ENCODE results near the gene CBX4.
"Not testable (repeated sequence)": the region's sequence is repeated elsewhere in the genome, so short reads cannot be mapped to it uniquely, and the experiment has no call there.

Gene CBX4

DNA sequence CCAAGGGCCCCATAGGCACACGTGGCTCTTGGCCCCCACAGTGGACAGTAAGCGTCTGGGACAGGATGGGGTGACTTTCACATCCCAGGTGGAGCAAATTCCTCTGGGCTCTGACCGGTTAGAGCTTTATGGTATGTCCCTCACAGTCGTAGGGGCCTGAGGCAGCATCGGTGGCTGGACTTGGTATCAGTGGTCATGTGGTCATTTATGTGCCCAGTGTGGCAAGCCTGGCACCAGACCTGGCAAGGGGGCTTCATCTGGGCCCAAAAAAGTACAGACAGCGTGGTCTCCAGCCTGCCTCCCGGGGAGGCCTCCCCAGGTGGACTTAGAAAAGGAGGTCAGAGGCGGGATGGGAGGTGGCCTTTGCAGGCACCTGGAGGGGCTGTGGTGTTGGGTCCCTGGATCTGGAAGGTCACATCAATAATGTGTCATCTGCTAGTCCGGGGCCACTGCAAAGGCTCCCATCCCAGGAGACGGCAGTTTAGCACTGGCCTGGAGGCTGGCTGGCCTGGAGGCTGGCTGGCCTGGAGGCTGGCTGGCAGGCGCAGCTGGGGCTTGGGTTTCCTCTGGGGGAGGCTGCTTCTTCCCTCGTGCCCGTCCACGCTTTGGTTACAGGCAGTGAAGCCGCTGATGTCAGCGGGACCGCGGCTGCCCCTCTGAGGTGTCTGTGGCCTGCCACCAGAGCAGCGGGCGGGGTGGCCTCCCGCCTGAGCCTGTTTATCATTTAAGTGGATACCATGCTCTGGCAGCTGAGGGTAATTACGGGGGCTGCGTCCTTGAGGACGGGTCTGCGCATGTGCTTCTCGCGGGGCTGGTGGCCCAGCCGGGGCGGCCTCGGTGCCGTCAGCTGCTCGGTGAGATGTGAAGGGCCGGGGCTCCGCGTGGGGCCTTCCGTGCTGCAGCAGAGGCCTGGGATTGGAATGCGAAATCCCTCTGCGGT lies 20.7 kb upstream of the CBX4 start:
- no peak for DNase-seq (ENCODE audit: low spot score)

DNA sequence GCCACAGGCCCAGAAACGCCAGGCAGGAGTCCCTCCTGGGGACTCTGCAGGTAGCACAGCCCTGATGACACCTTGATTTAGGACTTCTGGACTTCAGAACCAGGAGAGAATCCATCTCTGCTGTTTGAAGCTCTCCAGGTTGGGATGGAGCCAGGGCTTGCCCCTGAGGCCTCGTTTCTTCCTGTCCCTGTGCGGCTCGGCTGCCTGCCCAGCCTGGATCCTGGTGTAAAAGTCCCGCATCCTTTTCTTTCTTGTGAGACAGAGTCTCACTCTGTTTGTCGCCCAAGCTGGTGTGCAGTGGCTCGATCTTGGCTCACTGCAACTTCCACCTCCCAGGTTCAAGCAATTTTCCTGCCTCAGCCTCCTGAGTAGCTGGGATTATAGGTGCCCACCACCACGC lies 17.9 kb upstream of the CBX4 start:
- DNase-seq (ENCODE audit: low spot score): no peak

DNA sequence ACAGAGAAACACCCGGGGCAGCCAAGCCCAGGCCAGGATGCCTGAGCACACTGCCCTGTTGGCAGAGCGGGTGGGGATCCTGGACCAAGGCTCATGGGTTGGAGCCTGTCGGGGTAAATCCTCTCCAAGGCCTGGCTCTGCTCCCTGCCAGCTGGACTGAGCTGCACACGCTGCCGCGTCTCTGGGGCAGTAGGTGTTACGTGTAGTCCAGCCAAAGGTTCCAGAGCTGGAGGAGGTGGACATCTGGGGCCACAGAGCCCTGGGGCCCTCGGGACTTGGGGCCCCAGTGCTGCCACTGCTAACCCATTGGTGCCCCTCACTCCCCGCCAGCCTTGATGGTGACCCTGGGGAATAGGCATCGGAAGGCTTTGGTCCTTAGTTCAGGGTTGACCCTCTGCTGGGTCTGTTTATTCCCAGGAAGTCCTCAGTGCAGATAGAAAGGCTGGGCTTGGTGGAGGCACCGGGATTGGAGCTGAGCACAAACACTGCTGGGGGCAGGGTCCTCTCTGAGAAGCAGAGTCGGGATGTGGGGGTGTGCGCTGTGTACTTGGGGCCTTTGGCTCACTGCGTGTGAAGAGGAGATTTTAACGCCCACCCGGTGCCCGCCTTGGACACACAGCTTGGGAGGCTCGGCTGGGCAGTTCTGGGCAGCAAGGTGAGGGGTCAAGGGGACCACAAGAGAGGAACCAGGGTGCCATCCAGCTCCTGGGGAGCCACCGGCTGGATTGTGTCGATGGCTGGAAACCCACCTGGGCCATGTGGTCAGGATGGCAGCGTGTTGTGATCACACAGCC lies 16.3 kb upstream of the CBX4 start:
- DNase-seq (ENCODE audit: low spot score): no peak

DNA sequence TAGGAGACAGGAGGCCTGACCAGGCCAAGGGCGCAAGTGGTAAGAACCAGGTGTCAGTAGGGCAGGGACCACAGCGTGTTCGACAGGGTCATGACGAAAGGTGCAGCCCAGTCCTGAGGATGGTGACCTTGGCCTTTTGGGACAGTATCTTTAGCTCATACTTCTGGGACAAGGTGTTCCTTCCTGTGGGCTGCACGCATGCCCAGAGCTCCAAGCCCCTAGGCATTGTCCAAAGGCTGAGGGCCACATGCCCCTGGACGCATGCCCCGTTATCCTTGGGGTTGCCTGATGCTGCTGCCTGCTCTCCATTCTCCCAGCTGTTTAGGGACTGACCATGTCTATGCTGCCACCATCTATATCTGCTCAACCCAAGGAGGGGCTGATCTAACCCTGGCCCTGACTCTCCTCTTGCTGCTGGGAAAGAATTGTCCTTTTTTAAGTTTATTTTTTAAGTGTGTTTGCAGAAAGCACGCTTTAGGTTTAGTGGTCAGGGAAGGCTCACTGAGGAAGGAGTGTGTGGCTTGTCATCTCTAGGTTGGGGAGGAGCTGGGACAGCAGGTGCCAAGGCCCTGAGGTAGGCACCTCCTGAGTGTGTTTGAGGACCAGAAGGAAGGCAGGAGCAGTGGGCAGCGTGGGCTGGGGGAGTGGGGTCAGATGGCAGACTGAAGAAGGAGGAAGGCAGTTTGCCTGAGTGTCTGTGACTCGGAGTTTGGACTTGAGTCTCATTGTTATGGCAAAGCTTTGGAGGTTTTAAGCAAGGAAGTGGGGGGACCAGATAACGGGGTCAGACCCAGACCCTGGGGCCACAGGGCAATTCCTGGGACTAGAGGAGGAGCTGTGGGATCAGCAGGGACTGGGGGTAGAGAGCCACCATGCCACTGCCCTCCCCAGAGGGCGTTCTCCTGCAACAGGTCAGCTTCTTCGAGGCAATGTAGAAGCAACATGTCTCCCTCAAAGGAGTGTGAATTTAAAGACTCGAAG lies 15.1 kb upstream of the CBX4 start:
- DNase-seq (ENCODE audit: low spot score): no peak

DNA sequence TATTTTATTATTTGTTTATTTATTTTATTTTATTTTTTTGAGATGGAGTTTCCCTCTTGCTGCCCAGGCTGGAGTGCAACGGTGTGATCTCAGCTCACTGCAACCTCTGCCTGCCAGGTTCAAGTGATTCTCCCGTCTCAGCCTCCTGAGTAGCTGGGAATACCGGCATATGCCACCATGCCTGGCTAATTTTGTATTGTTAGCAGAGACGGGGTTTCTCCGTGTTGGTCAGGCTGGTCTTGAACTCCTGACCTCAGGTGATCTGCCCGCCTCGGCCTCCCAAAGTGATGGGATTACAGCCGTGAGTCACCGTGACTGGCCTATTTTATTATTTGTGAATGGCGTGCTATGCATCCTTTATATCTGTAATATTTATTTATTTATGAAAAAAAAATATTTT lies 13.9 kb upstream of the CBX4 start:
- not testable (repeated sequence) for DNase-seq (ENCODE audit: low spot score)

DNA sequence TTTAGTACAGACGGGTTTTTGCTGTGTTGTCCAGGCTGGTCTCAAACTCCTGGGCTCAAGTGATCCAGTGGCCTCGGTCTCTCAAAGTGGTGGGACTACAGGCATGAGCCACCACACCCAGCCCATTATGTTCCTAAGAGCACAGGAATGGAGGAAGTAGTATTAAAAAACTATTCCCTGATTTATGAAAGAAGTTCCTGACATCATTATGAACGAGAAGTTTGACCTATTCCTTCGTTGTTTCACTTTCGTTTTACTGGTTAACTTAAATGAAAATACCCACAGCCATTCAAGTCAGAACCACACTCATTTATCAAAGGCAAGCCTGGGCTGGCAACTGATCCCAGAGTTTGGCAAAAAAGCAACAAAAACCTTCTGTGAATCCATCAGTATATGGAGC lies 13.5 kb upstream of the CBX4 start:
- DNase-seq (ENCODE audit: low spot score): no peak

DNA sequence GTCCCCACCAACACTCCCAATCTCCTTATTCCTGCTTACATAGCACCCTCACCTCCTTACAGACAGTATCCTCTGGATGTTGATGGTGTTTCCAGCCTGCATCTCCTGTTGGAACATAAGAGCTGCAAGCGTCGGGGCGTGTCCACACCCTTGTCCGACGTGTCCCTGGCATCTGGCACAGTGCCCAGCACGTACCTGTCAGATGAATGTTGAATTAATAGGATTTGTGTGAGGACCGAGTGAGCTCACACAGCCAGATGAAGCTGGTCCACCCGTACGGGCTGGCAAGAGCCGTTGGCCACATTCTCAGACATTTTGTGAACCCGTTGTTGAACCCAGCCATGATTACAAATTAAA lies 12.2 kb upstream of the CBX4 start:
- DNase-seq (ENCODE audit: low spot score): no peak

DNA sequence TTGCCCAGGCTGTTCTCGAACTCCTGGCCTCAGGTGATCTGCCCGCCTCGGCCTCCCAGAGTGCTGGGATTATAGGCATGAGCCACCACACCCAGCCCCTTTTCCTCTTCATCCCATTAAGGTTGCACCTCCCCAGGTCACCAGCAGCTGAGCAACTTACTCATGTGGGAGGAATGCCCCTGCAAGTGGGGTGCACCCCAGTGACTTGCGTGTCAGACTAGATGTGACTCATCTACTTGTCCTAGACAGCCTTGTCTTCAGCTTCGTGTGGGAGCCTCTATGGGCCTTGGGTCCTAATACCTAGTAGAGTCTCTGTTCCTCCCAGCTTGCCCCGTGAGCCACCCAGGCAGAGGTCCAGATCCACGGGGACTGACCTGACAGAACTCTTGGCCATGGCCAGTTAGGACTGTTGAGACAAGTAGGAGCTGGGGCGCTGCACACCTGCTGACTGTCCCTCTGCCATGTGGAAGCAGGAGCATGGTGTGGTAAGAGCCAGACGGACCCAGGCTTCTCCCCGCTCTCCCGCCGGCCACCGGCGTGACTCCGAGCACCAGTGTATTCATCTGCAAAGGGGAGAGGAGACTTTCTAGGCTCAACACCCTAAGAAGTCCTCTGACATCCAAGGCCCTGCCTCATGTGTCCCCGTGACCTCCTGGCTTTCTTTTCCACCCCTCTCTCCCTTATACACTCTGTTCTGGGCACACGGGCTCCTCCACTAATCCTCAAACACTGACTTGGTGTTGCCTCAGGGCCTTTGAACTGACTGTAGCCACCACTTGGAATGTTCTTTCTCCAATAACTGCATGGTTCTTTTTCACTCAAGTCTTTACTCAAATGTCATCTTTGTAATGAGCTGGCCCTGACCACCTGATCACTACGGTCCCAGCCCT lies 11.6 kb upstream of the CBX4 start:
- DNase-seq (ENCODE audit: low spot score): no peak

DNA sequence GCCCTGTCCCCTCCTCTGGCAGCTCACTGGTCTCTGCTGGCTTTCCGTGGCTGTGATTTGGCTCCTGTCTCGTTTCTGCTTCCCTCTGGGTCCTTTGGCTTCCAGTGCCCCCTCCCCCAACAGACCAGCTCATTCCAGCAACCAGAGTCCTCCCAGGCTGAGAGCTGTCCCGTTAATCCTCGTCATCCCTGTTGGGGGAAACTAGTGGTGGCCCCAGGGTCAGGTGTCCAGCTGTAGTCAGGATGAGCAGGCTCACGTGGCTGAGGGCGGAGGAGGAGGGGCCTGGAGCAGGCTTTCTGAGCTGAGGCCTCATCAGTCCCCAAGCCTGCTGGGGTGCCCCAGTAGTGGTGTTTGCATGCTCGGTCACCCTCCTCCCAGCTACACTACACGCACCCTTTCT lies 10.7 kb upstream of the CBX4 start:
- DNase-seq (ENCODE audit: low spot score): no peak

DNA sequence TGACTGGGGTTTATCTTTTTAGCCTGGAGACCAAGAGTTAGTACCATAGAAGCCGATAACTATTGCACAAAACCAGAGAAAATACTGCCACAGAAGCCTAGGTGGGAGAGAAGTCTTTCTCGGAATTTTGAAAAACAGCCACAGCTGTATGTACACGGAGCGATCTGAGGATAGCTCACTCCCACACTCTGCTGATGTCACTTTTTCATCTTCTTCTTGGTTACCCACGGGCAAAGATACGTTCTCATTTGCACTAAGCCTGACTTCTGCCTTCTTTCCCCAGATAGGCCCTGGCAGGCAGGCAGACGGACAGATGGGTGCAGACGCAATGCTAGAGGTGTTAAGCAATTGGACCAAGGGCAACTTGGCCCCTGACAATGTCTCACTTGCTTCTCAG lies 9.1 kb upstream of the CBX4 start:
- DNase-seq (ENCODE audit: low spot score): no peak

DNA sequence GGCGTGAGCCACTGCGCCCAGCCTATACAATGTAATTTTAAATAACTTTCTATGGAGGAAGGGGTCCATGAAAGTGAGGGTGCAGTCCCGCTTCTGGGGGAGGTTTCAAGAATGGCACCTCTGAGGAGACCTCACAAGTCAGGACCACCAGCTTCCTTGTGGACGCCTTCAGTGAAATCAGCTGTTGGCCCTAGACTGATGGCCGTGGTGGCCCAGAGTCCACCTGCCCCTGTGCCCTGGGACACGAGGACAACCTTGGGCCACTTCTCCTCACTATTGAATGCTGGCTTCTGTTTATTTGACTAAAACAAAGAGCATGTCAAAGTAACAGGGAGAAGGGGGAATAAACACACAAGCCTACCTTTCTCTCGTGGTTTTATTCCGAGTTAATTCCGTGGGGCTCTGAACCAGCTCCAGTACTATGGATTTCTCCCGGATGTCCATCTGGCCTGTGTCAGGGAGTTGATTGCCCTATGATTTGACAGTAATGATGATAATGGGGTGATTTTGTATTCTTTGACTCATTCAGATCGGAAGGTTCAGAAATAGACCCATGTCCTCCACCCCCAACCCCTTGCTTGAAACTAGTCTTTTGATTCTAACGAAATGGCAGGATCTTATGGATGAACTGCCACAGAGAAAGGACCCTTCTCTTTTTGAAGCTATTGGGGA lies 8.6 kb upstream of the CBX4 start:
- DNase-seq (ENCODE audit: low spot score): no peak

DNA sequence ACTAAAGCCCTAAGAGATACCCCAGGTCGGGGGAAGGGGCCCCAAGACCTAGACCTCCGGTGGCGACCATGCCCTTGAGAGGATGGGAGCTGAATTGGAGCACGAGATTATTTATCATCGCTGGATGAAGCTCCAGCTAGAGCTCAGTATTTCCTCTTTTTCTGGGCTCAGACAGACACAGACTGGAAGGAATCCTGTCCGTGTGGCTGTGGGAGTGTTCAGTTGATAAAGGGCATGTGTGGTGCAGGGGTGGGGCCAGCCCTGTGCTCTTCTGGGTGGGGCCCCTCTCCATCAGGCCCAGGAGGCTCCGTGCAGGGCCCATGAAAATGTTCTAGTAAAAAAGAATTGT lies 6.3 kb upstream of the CBX4 start:
- no peak for DNase-seq (ENCODE audit: low spot score)

DNA sequence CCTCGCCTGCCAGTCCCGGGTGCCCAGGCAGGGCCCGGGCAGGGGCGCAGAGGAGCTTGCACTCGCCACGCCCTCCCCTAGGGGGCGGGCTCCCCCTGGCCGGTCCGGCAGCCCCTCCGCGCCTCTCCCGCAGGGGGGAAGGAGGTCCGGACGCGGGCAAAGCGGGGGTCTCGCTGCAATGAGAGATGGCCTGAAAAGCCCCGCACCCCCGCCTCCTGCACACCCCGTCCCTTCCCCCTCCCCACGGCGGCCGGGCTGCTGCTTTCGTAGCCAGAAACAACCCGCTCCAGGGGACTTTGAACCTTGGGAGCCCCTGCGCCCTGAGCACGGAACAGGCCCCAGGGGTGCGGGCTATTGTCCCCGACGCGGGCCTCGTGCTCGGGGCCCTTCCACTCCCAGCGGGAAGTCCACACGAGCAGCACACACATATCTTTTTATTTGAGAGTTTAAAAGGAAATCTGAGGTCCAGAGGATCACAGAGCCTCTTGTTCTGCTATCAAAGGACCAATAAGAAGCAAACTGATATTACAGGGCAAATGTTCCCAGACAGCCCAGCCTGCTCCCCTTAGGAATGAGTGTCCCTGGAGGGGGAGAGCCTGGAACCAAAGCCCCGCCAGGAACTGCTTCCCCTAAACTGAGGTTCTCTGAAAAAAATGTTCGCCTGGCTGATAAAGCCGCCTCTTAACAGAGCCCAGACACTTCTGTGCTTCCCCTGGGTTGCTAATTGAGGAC lies 5.8 kb upstream of the CBX4 start:
- peak; percentile 92 for DNase-seq (ENCODE audit: low spot score)

DNA sequence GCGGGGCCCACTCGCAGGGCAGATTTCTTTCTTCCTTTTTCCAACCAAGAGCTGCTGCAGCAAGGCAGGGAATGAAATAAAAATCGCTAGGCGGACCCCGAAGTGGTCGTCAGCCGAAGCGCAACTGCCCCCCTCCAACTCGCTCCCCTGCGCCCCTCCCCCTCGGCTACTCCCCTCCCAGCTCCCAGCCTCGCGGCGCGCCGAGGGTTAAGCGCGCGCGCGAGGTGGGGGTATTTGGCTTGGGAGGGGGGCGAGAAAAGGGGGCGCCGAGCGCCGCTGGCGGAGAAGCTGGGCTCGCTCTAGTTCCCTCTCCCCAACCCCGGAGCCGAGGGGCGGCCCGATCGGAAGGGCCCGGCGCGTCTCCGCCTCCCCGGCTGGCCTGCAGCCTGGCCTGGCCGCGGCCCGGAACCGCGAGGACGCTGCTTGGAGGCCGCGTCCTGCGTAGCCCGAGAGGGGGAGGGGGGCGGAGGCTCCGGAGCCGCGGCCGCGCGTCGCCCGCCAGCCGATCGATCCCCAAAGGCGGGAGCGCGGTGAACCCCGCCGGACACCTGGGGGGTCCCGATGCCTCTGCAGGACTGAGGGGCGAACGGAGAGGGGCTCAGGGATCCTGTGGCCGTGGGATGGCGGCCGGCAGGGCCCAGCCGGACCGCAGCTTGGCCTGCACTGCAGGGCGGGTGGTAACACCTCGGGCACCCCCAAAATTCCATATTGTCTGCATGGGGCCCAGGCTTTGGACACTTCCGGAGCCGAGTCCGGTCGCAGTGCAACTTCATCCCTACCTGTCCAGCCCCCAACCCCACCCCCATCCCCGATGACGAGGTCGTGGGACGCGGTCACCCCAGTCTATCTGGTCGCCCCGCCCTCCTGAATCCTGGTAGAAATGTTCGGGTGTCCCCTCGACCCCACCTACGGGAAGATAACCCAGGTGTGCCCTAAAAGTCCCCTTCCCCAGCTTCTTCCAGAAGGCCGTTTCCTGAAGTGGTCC lies 4.9 kb upstream of the CBX4 start:
- peak; percentile 76 for DNase-seq (ENCODE audit: low spot score)

DNA sequence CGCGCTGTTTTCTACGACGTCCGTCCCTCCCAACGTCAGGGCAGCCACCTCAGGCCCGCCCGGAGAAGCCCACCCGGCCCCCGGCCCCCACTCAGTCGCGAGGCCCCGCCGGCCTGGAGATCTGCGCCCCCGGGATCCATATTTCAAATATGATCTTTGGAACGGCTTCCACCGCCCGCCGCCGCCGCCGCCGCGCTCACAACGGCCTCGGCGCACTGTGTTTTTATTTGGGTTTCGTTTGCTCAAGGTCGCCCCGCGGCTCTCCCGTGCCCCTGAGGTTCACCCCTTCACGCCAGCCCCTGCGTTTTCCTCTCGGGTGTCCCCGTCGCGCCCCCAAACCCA lies 4.2 kb upstream of the CBX4 start:
- DNase-seq (ENCODE audit: low spot score): no peak

DNA sequence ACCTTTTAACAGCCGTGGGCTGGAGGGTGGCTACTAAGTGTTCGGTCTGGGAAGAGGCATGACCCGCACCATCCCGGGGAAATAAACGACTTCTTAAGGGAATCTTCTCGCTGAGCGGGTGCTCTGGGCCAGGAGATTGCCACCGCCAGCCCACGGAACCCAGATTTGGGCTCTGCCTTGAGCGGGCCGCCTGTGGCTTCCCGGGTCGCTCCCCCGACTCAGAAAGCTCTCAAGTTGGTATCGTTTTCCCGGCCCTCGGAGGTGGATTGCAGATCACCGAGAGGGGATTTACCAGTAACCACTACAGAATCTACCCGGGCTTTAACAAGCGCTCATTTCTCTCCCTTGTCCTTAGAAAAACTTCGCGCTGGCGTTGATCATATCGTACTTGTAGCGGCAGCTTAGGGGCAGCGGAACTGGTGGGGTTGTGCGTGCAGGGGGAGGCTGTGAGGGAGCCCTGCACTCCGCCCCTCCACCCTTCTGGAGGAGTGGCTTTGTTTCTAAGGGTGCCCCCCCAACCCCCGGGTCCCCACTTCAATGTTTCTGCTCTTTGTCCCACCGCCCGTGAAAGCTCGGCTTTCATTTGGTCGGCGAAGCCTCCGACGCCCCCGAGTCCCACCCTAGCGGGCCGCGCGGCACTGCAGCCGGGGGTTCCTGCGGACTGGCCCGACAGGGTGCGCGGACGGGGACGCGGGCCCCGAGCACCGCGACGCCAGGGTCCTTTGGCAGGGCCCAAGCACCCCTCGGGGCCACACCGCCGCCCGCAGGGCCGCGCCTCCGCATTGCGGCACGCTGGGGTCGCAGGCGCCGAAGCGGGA lies 3.6 kb upstream of the CBX4 start:
- DNase-seq (ENCODE audit: low spot score): no peak

DNA sequence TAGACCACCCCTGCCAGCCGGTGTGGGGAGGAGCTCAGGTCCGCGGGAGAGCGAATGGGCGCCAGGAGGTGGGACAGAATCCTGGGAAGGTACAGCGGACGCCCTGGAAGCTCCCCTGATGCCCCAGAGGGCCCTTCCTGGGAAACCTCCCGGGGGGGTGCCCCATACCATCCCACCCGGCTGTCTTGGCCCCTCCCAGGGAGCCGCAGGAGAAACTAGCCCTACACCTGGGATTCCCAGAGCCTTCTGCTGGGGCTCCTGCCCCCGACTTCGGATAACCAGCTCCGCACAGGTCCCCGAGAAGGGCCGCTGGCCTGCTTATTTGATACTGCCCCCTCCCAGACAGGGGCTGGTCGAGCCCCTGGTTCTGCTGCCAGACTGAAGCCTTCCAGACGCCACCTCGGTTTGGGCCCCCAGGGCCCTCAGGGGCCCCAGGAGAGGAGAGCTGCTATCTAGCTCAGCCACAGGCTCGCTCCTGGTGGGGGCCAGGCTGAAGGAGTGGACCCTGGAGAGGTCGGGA lies 3.0 kb upstream of the CBX4 start:
- DNase-seq (ENCODE audit: low spot score): no peak
